Endodermal cell (in vitro differentiated cells): Measurements from ENCODE around the gene TNPO3. TPM values are rescaled to one million over a fixed set of nuclear protein-coding genes. Genes with fewer than 3 reads are reported as not detected.

ENCODE experiments used
- DNase-seq: peaks from one replicate; pipeline ENCODE4 v3.0.0-alpha.2; 2017
- H3K27ac ChIP-seq: 2 replicates; pipeline ENCODE4 v1.5.1; 2013; ENCODE audit warnings: mild to moderate bottlenecking, low read depth, low read length, moderate library complexity
- H3K27me3 ChIP-seq: 2 replicates; pipeline ENCODE4 v1.6.1; 2013; ENCODE audit warnings: mild to moderate bottlenecking, low read length, moderate library complexity; ENCODE audit not compliant: insufficient read depth, control insufficient read depth, poor library complexity, severe bottlenecking
- H3K36me3 ChIP-seq: 2 replicates; pipeline ENCODE4 v1.7.0; 2013; ENCODE audit warnings: mild to moderate bottlenecking, low read length, moderate library complexity; ENCODE audit not compliant: control insufficient read depth, insufficient read depth
- H3K4me1 ChIP-seq: one replicate; pipeline ENCODE4 v1.7.0; 2013; ENCODE audit warnings: low read length; ENCODE audit not compliant: control insufficient read depth, insufficient read depth
- H3K4me3 ChIP-seq: 2 replicates; pipeline ENCODE4 v1.5.1; 2013; ENCODE audit warnings: mild to moderate bottlenecking, low read length, moderate library complexity
- H3K9ac ChIP-seq: 2 replicates; pipeline ENCODE4 v1.6.1; 2013; ENCODE audit warnings: mild to moderate bottlenecking, low read length, moderate library complexity; ENCODE audit not compliant: poor library complexity, severe bottlenecking; ENCODE audit errors: extremely low read depth
- H3K9me3 ChIP-seq: 2 replicates; pipeline ENCODE4 v1.6.1; 2013; ENCODE audit warnings: mild to moderate bottlenecking, low read length, moderate library complexity; ENCODE audit not compliant: control insufficient read depth
- H3K27ac Mint-ChIP-seq: 2 replicates; pipeline ENCODE4 v1.8.0; 2020; ENCODE audit warnings: mixed read lengths
- H3K27me3 Mint-ChIP-seq: 2 replicates; pipeline ENCODE4 v1.8.0; 2021; ENCODE audit warnings: mild to moderate bottlenecking, mixed read lengths; ENCODE audit not compliant: insufficient read depth
- H3K36me3 Mint-ChIP-seq: 2 replicates; pipeline ENCODE4 v1.8.0; 2020; ENCODE audit warnings: low read depth, mixed read lengths
- H3K4me1 Mint-ChIP-seq: 2 replicates; pipeline ENCODE4 v1.8.0; 2020; ENCODE audit warnings: mixed read lengths
- H3K4me3 Mint-ChIP-seq: 2 replicates; pipeline ENCODE4 v1.8.0; 2020; ENCODE audit warnings: mild to moderate bottlenecking, moderate library complexity, mixed read lengths
- H3K9me3 Mint-ChIP-seq: 2 replicates; pipeline ENCODE4 v1.8.0; 2020; ENCODE audit warnings: mild to moderate bottlenecking, mixed read lengths
- WGBS, 2 experiments: methylation state at CpG; one replicate each; pipeline versions ENCODE4 v1.1.5 to v1.1.7; 2013; ENCODE audit warnings: missing lambda C conversion rate in 2 of 2, mixed read lengths in 1 of 2; ENCODE audit not compliant: insufficient coverage in 1 of 2, insufficient read length in 1 of 2; 5-methylcytosine and 5-hydroxymethylcytosine counted together
- total RNA-seq, 2 donors: library from RNA; stranded (reverse); fragmentation: NEBNext Ultra II Directional in 1 of 2; extraction: Animal tissue kit (Norgen Biotek cat#: 25700) in 1 of 2; gene quantifications; 2 replicates in 1 of 2; 3 replicates in 1 of 2; pipeline ENCODE4 v1.2.1, GENCODE V29; 2021
- TF ChIP-seq, protein P1 (sequence below): fragments of 200-600 bp; sonication (generic); conservative IDR thresholded peaks from 2 replicates; pipeline ENCODE4 v1.5.0; 2021; ENCODE audit warnings: antibody characterized with exemption, mild to moderate bottlenecking

TNPO3 gene
- total RNA-seq, 2 donors from 2014 or later, result 68.0 to 73.1 TPM

DNA sequence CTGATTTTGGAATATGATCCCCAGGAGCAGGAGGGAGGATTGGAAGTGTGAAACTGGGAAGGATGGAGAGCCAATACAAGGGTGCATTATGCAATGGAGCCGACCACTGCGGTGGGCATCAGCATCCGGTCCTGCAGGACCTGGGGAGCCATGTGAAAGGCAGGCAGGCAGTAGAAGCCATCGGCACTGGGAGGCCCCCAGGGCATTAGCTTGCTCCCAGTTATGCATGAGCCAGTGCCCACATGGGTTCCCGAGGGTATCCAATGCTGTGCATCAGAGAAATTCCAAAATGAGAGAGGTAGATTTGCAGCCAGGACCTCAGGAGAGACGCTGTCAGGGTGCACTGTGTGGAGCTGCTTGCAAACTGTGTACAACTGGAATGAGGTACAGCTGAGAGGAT is 135.7 kb downstream of the TNPO3 start:
- Histone ChIP-seq H3K9ac (no peak overlapping the region), H3K4me3 (no peak overlapping the region), H3K27me3 (peaks cover 11% of the 10 kb centered on the region), H3K4me1 (peaks cover 4% of the 10 kb centered on the region), H3K36me3 (no peaks in the 10 kb centered on the region), H3K27ac (no peak overlapping the region), H3K9me3 (no peaks in the 10 kb centered on the region)
- Mint-ChIP-seq H3K27me3 (peaks cover 55% of the 10 kb centered on the region), H3K4me1 (peaks cover 20% of the 10 kb centered on the region), H3K9me3 (no peaks in the 10 kb centered on the region), H3K27ac (no peak overlapping the region), H3K4me3 (no peak overlapping the region), H3K36me3 (no peaks in the 10 kb centered on the region)
- no peak for DNase-seq
- 90 to 96% methylated on average over 6 of the region's 6 CpGs for WGBS, 2 experiments
- TF ChIP-seq, protein P1, sequence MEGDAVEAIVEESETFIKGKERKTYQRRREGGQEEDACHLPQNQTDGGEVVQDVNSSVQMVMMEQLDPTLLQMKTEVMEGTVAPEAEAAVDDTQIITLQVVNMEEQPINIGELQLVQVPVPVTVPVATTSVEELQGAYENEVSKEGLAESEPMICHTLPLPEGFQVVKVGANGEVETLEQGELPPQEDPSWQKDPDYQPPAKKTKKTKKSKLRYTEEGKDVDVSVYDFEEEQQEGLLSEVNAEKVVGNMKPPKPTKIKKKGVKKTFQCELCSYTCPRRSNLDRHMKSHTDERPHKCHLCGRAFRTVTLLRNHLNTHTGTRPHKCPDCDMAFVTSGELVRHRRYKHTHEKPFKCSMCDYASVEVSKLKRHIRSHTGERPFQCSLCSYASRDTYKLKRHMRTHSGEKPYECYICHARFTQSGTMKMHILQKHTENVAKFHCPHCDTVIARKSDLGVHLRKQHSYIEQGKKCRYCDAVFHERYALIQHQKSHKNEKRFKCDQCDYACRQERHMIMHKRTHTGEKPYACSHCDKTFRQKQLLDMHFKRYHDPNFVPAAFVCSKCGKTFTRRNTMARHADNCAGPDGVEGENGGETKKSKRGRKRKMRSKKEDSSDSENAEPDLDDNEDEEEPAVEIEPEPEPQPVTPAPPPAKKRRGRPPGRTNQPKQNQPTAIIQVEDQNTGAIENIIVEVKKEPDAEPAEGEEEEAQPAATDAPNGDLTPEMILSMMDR, result no peak

GRCh38 chr7:128918016-128918665 is 136.8 kb downstream of the TNPO3 start:
- H3K4me3 Mint-ChIP-seq, result no peak overlapping the region
- H3K9me3 ChIP-seq, result no peaks in the 10 kb centered on the region
- TF ChIP-seq, protein P1, result no peak
- H3K9ac ChIP-seq, result no peak overlapping the region
- H3K27me3 Mint-ChIP-seq, result peaks cover 55% of the 10 kb centered on the region
- H3K36me3 ChIP-seq, result no peaks in the 10 kb centered on the region
- peaks cover 21% of the 10 kb centered on the region for H3K4me1 Mint-ChIP-seq
- no peak overlapping the region for H3K4me3 ChIP-seq
- H3K27ac Mint-ChIP-seq, result no peak overlapping the region
- H3K4me1 ChIP-seq, result peaks cover 4% of the 10 kb centered on the region
- H3K27ac ChIP-seq, result no peak overlapping the region
- peaks cover 11% of the 10 kb centered on the region for H3K27me3 ChIP-seq
- no peak for DNase-seq
- H3K36me3 Mint-ChIP-seq, result no peaks in the 10 kb centered on the region
- 87 to 92% methylated on average over 4 to 8 of the region's 8 CpGs for WGBS, 2 experiments
- no peaks in the 10 kb centered on the region for H3K9me3 Mint-ChIP-seq

GRCh38 chr7:128917122-128917521 is 137.8 kb downstream of the TNPO3 start:
- Mint-ChIP-seq H3K4me1 (peaks cover 24% of the 10 kb centered on the region), H3K9me3 (no peaks in the 10 kb centered on the region), H3K36me3 (no peaks in the 10 kb centered on the region), H3K27ac (no peak overlapping the region), H3K27me3 (peaks cover 55% of the 10 kb centered on the region), H3K4me3 (no peak overlapping the region)
- Histone ChIP-seq H3K9ac (no peak overlapping the region), H3K27ac (no peak overlapping the region), H3K4me3 (no peak overlapping the region), H3K9me3 (no peaks in the 10 kb centered on the region), H3K27me3 (peaks cover 11% of the 10 kb centered on the region), H3K4me1 (peaks cover 7% of the 10 kb centered on the region), H3K36me3 (no peaks in the 10 kb centered on the region)
- 96% methylated on average over 2 of the region's 2 CpGs; no CpG with 5 or more reads in 1 of the 2 experiments for whole genome bisulfite sequencing, 2 experiments
- peak; percentile 43 for DNase-seq
- TF ChIP-seq, protein P1, result no peak
